Ovary (tissue), 3 donors: ENCODE measurements around the gene OR8G5.

Experiments used
- CTCF ChIP-seq, 3 donors: fragments of 450-650 bp in 2 of 3; fragments of 200-600 bp in 1 of 3; IDR thresholded peaks; one replicate each; pipeline versions ENCODE4 v1.5.1 to v1.8.0; 2016 to 2022; ENCODE audit warnings: antibody characterized with exemption in 3 of 3, mild to moderate bottlenecking in 1 of 3
- EP300 ChIP-seq: sonication (generic); formaldehyde crosslinking; IDR thresholded peaks from one replicate; pipeline ENCODE4 v1.6.1; 2017; ENCODE audit warnings: antibody characterized with exemption
- POLR2A ChIP-seq: fragments of 450-650 bp; IDR thresholded peaks from one replicate; pipeline ENCODE4 v1.6.1; 2017; ENCODE audit warnings: antibody characterized with exemption, mild to moderate bottlenecking, moderate library complexity
- donor health status: DM: no; HTN: no; CAD: no.

- TF ChIP-seq CTCF (IDR thresholded peaks at IDR 0.05) = no peak
- TF ChIP-seq POLR2A = no peak
- no peak for TF ChIP-seq EP300
Measured at GRCh38 chr11:124310721-124311120, 54.5 kb downstream of the OR8G5 start.
